K562 (cell line): ENCODE measurements around the gene RBM17. TPM values are rescaled to one million over a fixed set of nuclear protein-coding genes. Genes with fewer than 3 reads are reported as not detected.

ENCODE experiments used
- BMI1 ChIP-seq: fragments of 150-350 bp; IDR thresholded peaks from 2 replicates; pipeline ENCODE4 v1.6.1; 2014; ENCODE audit warnings: low read length
- CBFB ChIP-seq: sonication (generic); formaldehyde crosslinking; IDR thresholded peaks from 2 replicates; pipeline ENCODE4 v1.4.0; 2020; ENCODE audit warnings: mild to moderate bottlenecking, missing genetic modification reagents
- ELF2 ChIP-seq: fragments of 250-450 bp; sonication (Bioruptor Pico); IDR thresholded peaks from 2 replicates; pipeline ENCODE4 v1.5.0; 2021; ENCODE audit warnings: mild to moderate bottlenecking
- ELF4 ChIP-seq: fragments of 450-650 bp; formaldehyde crosslinking; IDR thresholded peaks from 2 replicates; pipeline ENCODE4 v1.4.0; 2022; ENCODE audit warnings: missing genetic modification characterization
- HSF4 ChIP-seq: fragments of 250-450 bp; sonication (Bioruptor Pico); IDR thresholded peaks from 2 replicates; pipeline ENCODE4 v2.1.2; 2022; ENCODE audit warnings: mild to moderate bottlenecking, moderate library complexity, borderline replicate concordance
- MEIS2 ChIP-seq: fragments of 450-650 bp; IDR thresholded peaks from 2 replicates; pipeline ENCODE4 v1.6.1; 2014; ENCODE audit warnings: mild to moderate bottlenecking; ENCODE audit not compliant: partially characterized antibody
- NBN ChIP-seq: fragments of 450-650 bp; IDR thresholded peaks from 2 replicates; pipeline ENCODE4 v1.6.1; 2016; ENCODE audit warnings: low read depth, mild to moderate bottlenecking
- SMARCA5 ChIP-seq: fragments of 450-650 bp; IDR thresholded peaks from 2 replicates; pipeline ENCODE4 v1.6.1; 2016
- SNIP1 ChIP-seq: fragments of 450-650 bp; IDR thresholded peaks from 2 replicates; pipeline ENCODE4 v1.7.1; 2017; ENCODE audit warnings: low read depth, mild to moderate bottlenecking
- SP2 ChIP-seq: IDR thresholded peaks from 2 replicates; pipeline ENCODE4 v1.6.1; 2011; ENCODE audit warnings: mild to moderate bottlenecking, low read depth, low read length, moderate library complexity; ENCODE audit not compliant: poor library complexity, severe bottlenecking; ENCODE audit errors: extremely low read depth
- TARDBP ChIP-seq: fragments of 450-650 bp; IDR thresholded peaks from 2 replicates; pipeline ENCODE4 v1.6.1; 2016
- polyA plus RNA-seq, 8 experiments: library from polyadenylated mRNA; depleted of rRNA in 4 of 8; stranded (reverse) in 5 of 8; unstranded in 3 of 8; fragments of >200 nt; fragmentation: Nextera tagmentation in 2 of 8; fragmentation: Illumina TruSeq in 1 of 8; extraction: Ambion mirVana in 2 of 8; extraction: Trizol in 1 of 8; gene quantifications; 2 replicates each; pipeline versions ENCODE4 v1.2.1 to v1.2.3, GENCODE V29; 2011 to 2014; ENCODE audit warnings: inconsistent platforms in 1 of 8, missing spikeins in 1 of 8
- total RNA-seq, 7 experiments: library from RNA; depleted of rRNA in 6 of 7; stranded (reverse); fragments of >200 nt in 6 of 7; fragmentation: Illumina TruSeq in 2 of 7; extraction: Trizol in 2 of 7; gene quantifications; 2 replicates each; pipeline versions ENCODE4 v1.2.1 to v1.2.3, GENCODE V29; 2011 to 2021; ENCODE audit warnings: low replicate concordance in 1 of 7
- TF ChIP-seq, protein P1 (sequence below), 2 experiments: IDR thresholded peaks in 1 of 2; conservative IDR thresholded peaks in 1 of 2; 2 replicates each; pipeline ENCODE4 v1.6.1; 2016; ENCODE audit warnings: low read depth in 2 of 2, mild to moderate bottlenecking in 1 of 2, missing compliant biosample characterization in 1 of 2, missing genetic modification characterization in 1 of 2, moderate library complexity in 1 of 2
- TF ChIP-seq, protein P2 (sequence below): fragments of 150-350 bp; conservative IDR thresholded peaks from 2 replicates; pipeline ENCODE4 v1.6.1; 2014; ENCODE audit warnings: low read length
- TF ChIP-seq, protein P3 (sequence below): fragments of 450-650 bp; IDR thresholded peaks from 2 replicates; pipeline ENCODE4 v1.6.1; 2016; ENCODE audit warnings: mild to moderate bottlenecking
- TF ChIP-seq, protein P4 (sequence below): sonication (generic); formaldehyde crosslinking; IDR thresholded peaks from 2 replicates; pipeline ENCODE4 v1.8.0; 2022; ENCODE audit warnings: missing genetic modification reagents, mild to moderate bottlenecking, moderate library complexity, borderline replicate concordance
- TF ChIP-seq, protein P5 (sequence below): fragments of 450-650 bp; IDR thresholded peaks from 2 replicates; pipeline ENCODE4 v1.6.1; 2017; ENCODE audit warnings: antibody characterized with exemption

RBM17 gene
- total and polyA plus RNA-seq, 9 of the 15 experiments (the other 6 are each of a cell fraction or from before 2014, with no cell fraction given): 23.6 to 217 (median 124) TPM

DNA sequence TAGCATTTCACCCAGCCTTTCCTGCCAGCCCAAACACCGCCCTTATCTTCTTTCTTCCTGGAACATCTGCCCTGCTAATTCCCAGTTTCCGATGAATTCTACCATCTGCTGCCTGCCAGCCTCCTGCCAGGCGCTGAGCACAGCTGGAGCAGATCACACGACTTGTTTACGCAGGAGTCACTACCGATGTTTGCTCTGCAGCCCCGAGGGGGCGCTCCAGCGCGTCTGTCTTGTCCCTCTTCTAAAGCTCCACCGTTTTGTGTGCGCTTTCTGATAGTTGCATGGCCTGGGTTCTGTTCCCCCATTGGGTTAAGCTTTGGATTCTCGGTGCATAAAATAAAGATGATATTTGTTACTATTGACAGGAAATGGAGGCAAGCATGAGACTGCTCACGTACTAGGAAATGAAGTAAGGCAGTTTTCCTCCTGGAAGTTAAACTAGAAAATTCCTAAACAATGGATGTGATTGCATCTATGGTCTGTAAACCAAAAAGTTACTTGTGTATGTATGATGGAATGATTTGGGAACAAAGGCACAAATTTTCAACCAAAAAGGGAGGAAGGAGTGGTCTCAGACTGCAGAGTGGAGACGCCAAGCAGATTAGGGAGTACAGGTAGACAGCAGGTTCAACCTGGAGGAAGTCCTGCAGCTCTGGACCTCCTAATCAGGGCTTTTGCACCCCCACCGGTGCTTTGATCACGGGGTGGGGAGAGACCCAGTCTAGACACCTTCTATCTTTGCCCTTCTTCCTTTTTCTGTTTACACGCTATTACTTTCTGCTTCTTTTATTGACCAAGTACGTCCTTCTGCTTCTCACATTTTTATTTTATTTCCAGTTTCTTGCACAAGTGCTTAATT, 2.2 kb upstream of the RBM17 start (continued):
- TF ChIP-seq, protein P1, sequence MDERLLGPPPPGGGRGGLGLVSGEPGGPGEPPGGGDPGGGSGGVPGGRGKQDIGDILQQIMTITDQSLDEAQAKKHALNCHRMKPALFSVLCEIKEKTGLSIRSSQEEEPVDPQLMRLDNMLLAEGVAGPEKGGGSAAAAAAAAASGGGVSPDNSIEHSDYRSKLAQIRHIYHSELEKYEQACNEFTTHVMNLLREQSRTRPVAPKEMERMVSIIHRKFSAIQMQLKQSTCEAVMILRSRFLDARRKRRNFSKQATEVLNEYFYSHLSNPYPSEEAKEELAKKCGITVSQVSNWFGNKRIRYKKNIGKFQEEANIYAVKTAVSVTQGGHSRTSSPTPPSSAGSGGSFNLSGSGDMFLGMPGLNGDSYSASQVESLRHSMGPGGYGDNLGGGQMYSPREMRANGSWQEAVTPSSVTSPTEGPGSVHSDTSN (CRISPR knock-in tag; IDR thresholded peaks at IDR 0.05; ENCODE audit: low read depth): no peak
- TF ChIP-seq, protein P1 (tag; conservative IDR thresholded peaks at IDR 0.05; ENCODE audit: low read depth): no peak
- no peak for TF ChIP-seq ELF4 (CRISPR knock-in tag)
- TF ChIP-seq, protein P2, sequence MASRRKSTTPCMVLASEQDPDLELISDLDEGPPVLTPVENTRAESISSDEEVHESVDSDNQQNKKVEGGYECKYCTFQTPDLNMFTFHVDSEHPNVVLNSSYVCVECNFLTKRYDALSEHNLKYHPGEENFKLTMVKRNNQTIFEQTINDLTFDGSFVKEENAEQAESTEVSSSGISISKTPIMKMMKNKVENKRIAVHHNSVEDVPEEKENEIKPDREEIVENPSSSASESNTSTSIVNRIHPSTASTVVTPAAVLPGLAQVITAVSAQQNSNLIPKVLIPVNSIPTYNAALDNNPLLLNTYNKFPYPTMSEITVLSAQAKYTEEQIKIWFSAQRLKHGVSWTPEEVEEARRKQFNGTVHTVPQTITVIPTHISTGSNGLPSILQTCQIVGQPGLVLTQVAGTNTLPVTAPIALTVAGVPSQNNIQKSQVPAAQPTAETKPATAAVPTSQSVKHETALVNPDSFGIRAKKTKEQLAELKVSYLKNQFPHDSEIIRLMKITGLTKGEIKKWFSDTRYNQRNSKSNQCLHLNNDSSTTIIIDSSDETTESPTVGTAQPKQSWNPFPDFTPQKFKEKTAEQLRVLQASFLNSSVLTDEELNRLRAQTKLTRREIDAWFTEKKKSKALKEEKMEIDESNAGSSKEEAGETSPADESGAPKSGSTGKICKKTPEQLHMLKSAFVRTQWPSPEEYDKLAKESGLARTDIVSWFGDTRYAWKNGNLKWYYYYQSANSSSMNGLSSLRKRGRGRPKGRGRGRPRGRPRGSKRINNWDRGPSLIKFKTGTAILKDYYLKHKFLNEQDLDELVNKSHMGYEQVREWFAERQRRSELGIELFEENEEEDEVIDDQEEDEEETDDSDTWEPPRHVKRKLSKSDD: no peak
- 0 out of 2 replicates have a peak, but pooled peaks have one; percentile 15 for TF ChIP-seq TARDBP
- peak; percentile 25 for TF ChIP-seq MEIS2
- no peak for TF ChIP-seq HSF4 (CRISPR knock-in tag)
- TF ChIP-seq ELF2 (CRISPR knock-in tag): no peak
- TF ChIP-seq, protein P3, sequence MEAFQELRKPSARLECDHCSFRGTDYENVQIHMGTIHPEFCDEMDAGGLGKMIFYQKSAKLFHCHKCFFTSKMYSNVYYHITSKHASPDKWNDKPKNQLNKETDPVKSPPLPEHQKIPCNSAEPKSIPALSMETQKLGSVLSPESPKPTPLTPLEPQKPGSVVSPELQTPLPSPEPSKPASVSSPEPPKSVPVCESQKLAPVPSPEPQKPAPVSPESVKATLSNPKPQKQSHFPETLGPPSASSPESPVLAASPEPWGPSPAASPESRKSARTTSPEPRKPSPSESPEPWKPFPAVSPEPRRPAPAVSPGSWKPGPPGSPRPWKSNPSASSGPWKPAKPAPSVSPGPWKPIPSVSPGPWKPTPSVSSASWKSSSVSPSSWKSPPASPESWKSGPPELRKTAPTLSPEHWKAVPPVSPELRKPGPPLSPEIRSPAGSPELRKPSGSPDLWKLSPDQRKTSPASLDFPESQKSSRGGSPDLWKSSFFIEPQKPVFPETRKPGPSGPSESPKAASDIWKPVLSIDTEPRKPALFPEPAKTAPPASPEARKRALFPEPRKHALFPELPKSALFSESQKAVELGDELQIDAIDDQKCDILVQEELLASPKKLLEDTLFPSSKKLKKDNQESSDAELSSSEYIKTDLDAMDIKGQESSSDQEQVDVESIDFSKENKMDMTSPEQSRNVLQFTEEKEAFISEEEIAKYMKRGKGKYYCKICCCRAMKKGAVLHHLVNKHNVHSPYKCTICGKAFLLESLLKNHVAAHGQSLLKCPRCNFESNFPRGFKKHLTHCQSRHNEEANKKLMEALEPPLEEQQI: no peak
- TF ChIP-seq, protein P4, sequence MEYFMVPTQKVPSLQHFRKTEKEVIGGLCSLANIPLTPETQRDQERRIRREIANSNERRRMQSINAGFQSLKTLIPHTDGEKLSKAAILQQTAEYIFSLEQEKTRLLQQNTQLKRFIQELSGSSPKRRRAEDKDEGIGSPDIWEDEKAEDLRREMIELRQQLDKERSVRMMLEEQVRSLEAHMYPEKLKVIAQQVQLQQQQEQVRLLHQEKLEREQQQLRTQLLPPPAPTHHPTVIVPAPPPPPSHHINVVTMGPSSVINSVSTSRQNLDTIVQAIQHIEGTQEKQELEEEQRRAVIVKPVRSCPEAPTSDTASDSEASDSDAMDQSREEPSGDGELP (CRISPR knock-in tag): peak; percentile 96
- no peak for TF ChIP-seq SMARCA5
- no peak for TF ChIP-seq SP2
- TF ChIP-seq CBFB (CRISPR knock-in tag): no peak
- TF ChIP-seq BMI1: no peak
- TF ChIP-seq NBN: no peak
- TF ChIP-seq, protein P5, sequence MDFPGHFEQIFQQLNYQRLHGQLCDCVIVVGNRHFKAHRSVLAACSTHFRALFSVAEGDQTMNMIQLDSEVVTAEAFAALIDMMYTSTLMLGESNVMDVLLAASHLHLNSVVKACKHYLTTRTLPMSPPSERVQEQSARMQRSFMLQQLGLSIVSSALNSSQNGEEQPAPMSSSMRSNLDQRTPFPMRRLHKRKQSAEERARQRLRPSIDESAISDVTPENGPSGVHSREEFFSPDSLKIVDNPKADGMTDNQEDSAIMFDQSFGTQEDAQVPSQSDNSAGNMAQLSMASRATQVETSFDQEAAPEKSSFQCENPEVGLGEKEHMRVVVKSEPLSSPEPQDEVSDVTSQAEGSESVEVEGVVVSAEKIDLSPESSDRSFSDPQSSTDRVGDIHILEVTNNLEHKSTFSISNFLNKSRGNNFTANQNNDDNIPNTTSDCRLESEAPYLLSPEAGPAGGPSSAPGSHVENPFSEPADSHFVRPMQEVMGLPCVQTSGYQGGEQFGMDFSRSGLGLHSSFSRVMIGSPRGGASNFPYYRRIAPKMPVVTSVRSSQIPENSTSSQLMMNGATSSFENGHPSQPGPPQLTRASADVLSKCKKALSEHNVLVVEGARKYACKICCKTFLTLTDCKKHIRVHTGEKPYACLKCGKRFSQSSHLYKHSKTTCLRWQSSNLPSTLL: no peak
- no peak for TF ChIP-seq SNIP1
